UCSD-AML1 (cell line): ENCODE results near the gene CCDC83.
"Not testable (repeated sequence)": the region's sequence is repeated elsewhere in the genome, so short reads cannot be mapped to it uniquely, and the experiment has no call there.

ENCODE experiments used
- DNase-seq: peaks from one replicate; lab custom pipeline; 2025; ENCODE audit not compliant: unreplicated experiment; lab: John Stamatoyannopoulos, UW

The CCDC83 gene

GRCh38 chr11:85939099-85940015 lies 84.2 kb downstream of the CCDC83 start:
- DNase-seq, result no peak

GRCh38 chr11:85941380-85941973 lies 86.3 kb downstream of the CCDC83 start:
- DNase-seq, result peak; percentile 47

GRCh38 chr11:85945296-85945695 lies 90.1 kb downstream of the CCDC83 start:
- no peak for DNase-seq

GRCh38 chr11:85945788-85946187 lies 90.6 kb downstream of the CCDC83 start:
- DNase-seq, result no peak

- DNase-seq, result no peak
Measured at GRCh38 chr11:85946221-85946620, 91.0 kb downstream of the CCDC83 start.

- DNase-seq, result no peak
Measured at GRCh38 chr11:85947431-85948272, 92.5 kb downstream of the CCDC83 start.

GRCh38 chr11:85948884-85949283 lies 93.7 kb downstream of the CCDC83 start:
- DNase-seq, result no peak

- DNase-seq, result no peak
Measured at GRCh38 chr11:85949798-85950197, 94.6 kb downstream of the CCDC83 start.

GRCh38 chr11:85950317-85951048 lies 95.3 kb downstream of the CCDC83 start:
- DNase-seq, result no peak

GRCh38 chr11:85951049-85951405 lies 95.8 kb downstream of the CCDC83 start:
- DNase-seq, result no peak

GRCh38 chr11:85951428-85952107 lies 96.4 kb downstream of the CCDC83 start:
- no peak for DNase-seq

GRCh38 chr11:85952108-85952485 lies 96.9 kb downstream of the CCDC83 start:
- not testable (repeated sequence) for DNase-seq

- no peak for DNase-seq
Measured at GRCh38 chr11:85953491-85954143, 98.4 kb downstream of the CCDC83 start.

GRCh38 chr11:85955531-85955930 lies 100.3 kb downstream of the CCDC83 start:
- DNase-seq, result no peak

GRCh38 chr11:85960678-85961077 lies 105.5 kb downstream of the CCDC83 start:
- no peak for DNase-seq

GRCh38 chr11:85961130-85961529 lies 105.9 kb downstream of the CCDC83 start:
- no peak for DNase-seq

GRCh38 chr11:85961930-85962363 lies 106.8 kb downstream of the CCDC83 start:
- no peak for DNase-seq

- DNase-seq, result no peak
Measured at GRCh38 chr11:85965202-85965601, 110.0 kb downstream of the CCDC83 start.

- DNase-seq, result no peak
Measured at GRCh38 chr11:85967457-85967856, 112.3 kb downstream of the CCDC83 start.
